GM23338 (cell line): ENCODE measurements around the gene EDAR.

Source experiments
- CREB1 ChIP-seq: fragments of 250-450 bp; sonication (Bioruptor Pico); IDR thresholded peaks from 2 replicates; pipeline ENCODE4 v1.5.0; 2020; ENCODE audit warnings: low read depth, mild to moderate bottlenecking, moderate library complexity
- EZH2 ChIP-seq: fragments of 200-600 bp; sonication (generic); IDR thresholded peaks from one replicate; pipeline ENCODE4 v1.8.0; 2017; ENCODE audit warnings: antibody characterized with exemption, mild to moderate bottlenecking, low read depth; ENCODE audit not compliant: unreplicated experiment
- EZH2phosphoT487 ChIP-seq: fragments of 200-600 bp; sonication (generic); IDR thresholded peaks from one replicate; pipeline ENCODE4 v1.8.1; 2018; ENCODE audit warnings: antibody characterized with exemption; ENCODE audit not compliant: unreplicated experiment
- JUNB ChIP-seq: IDR thresholded peaks from one replicate; pipeline ENCODE4 v1.6.1; 2016; ENCODE audit warnings: antibody characterized with exemption; ENCODE audit not compliant: unreplicated experiment
- NANOG ChIP-seq: IDR thresholded peaks from 2 replicates; pipeline ENCODE4 v1.6.1; 2016; ENCODE audit warnings: antibody characterized with exemption, borderline replicate concordance
- POLR2AphosphoS5 ChIP-seq: IDR thresholded peaks from 2 replicates; pipeline ENCODE4 v1.6.1; 2016; ENCODE audit warnings: antibody characterized with exemption, low read depth
- STAT1 ChIP-seq: IDR thresholded peaks from one replicate; pipeline ENCODE4 v1.6.1; 2016; ENCODE audit warnings: antibody characterized with exemption; ENCODE audit not compliant: unreplicated experiment
- ZNF114 ChIP-seq: fragments of 250-450 bp; sonication (Bioruptor Pico); IDR thresholded peaks from 2 replicates; pipeline ENCODE4 v1.5.0; 2020; ENCODE audit warnings: mild to moderate bottlenecking, moderate library complexity
- ZNF331 ChIP-seq: fragments of 250-450 bp; sonication (Bioruptor Pico); IDR thresholded peaks from 2 replicates; pipeline ENCODE4 v1.5.0; 2020; ENCODE audit warnings: low read depth, mild to moderate bottlenecking, moderate library complexity
- TF ChIP-seq, protein P1 (sequence below), 2 experiments: fragments of 200-600 bp in 1 of 2; sonication (generic) in 1 of 2; conservative IDR thresholded peaks; 2 replicates each; pipeline versions ENCODE4 v1.5.1 to v1.6.1; 2016 to 2017; ENCODE audit warnings: antibody characterized with exemption in 2 of 2, low read depth in 2 of 2, mild to moderate bottlenecking in 2 of 2, moderate library complexity in 1 of 2
- TF ChIP-seq, protein P2 (sequence below): IDR thresholded peaks from one replicate; pipeline ENCODE4 v1.6.1; 2018; ENCODE audit warnings: antibody characterized with exemption; ENCODE audit not compliant: unreplicated experiment

DNA sequence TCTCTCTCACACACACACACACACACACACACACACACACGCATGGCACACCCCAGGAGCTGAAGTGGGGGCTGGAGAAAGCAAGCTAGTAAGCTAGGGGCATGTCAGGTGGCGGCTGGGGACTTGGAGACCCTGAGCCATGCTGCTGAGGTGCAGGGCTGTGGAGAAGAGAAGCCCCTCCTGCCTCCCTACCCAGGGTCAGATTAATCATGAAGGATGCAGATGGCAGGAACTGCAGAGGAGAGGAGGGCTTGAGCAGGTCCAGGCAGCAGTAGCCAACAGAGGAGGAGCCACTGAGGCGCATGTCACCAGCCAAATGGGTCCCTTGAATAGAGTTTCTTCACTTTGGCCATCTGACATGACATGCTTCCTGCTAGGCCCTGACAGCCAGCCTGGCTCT lies 9.6 kb downstream of the EDAR start:
- TF ChIP-seq, protein P1, sequence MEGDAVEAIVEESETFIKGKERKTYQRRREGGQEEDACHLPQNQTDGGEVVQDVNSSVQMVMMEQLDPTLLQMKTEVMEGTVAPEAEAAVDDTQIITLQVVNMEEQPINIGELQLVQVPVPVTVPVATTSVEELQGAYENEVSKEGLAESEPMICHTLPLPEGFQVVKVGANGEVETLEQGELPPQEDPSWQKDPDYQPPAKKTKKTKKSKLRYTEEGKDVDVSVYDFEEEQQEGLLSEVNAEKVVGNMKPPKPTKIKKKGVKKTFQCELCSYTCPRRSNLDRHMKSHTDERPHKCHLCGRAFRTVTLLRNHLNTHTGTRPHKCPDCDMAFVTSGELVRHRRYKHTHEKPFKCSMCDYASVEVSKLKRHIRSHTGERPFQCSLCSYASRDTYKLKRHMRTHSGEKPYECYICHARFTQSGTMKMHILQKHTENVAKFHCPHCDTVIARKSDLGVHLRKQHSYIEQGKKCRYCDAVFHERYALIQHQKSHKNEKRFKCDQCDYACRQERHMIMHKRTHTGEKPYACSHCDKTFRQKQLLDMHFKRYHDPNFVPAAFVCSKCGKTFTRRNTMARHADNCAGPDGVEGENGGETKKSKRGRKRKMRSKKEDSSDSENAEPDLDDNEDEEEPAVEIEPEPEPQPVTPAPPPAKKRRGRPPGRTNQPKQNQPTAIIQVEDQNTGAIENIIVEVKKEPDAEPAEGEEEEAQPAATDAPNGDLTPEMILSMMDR (conservative IDR thresholded peaks at IDR 0.05; ENCODE audit: low read depth in 2 of 2) = no peak
- TF ChIP-seq POLR2AphosphoS5 (no peak), STAT1 (no peak), NANOG (no peak), ZNF114 (CRISPR knock-in tag) (no peak), JUNB (no peak), EZH2 (no peak), EZH2phosphoT487 (no peak), CREB1 (CRISPR knock-in tag) (no peak), ZNF331 (CRISPR knock-in tag) (no peak)
- TF ChIP-seq, protein P2, sequence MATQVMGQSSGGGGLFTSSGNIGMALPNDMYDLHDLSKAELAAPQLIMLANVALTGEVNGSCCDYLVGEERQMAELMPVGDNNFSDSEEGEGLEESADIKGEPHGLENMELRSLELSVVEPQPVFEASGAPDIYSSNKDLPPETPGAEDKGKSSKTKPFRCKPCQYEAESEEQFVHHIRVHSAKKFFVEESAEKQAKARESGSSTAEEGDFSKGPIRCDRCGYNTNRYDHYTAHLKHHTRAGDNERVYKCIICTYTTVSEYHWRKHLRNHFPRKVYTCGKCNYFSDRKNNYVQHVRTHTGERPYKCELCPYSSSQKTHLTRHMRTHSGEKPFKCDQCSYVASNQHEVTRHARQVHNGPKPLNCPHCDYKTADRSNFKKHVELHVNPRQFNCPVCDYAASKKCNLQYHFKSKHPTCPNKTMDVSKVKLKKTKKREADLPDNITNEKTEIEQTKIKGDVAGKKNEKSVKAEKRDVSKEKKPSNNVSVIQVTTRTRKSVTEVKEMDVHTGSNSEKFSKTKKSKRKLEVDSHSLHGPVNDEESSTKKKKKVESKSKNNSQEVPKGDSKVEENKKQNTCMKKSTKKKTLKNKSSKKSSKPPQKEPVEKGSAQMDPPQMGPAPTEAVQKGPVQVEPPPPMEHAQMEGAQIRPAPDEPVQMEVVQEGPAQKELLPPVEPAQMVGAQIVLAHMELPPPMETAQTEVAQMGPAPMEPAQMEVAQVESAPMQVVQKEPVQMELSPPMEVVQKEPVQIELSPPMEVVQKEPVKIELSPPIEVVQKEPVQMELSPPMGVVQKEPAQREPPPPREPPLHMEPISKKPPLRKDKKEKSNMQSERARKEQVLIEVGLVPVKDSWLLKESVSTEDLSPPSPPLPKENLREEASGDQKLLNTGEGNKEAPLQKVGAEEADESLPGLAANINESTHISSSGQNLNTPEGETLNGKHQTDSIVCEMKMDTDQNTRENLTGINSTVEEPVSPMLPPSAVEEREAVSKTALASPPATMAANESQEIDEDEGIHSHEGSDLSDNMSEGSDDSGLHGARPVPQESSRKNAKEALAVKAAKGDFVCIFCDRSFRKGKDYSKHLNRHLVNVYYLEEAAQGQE = no peak
